ENCODE measurements around the gene NSUN5. TPM values are rescaled to one million over a fixed set of nuclear protein-coding genes. Genes with fewer than 3 reads are reported as not detected.
"Not testable (repeated sequence)": the region's sequence is repeated elsewhere in the genome, so short reads cannot be mapped to it uniquely, and the experiment has no call there.

The NSUN5 gene
- total RNA-seq, 2 experiments from 2014 or later: 66.7 to 67.7 TPM

DNA sequence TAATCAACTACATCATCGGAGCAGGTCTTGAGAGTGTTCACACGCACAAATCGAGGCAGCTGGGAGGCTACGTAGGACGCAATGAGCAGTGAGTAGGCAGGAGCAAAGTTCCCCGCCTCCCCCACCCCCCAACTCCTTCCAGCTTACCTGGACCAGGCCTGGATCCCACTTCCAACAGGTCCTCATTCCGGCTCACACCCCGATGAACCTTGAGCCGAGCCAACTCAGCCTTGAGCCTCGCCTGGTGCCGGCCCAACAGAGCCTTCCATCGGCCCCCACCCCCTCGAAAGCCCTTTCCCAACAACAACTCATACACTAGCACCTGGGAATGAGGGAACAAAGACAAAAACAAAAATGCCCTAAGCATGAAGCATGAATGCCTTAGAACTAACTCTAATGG, 1.2 kb downstream of the NSUN5 start:
- CTCF ChIA-PET (ENCODE audit: unreplicated experiment): no interaction called here
- POLR2A ChIA-PET: no interaction called here

GRCh38 chr7:73304612-73305387, 3.8 kb downstream of the NSUN5 start:
- H3K4me1 ChIP-seq (ENCODE audit: insufficient read depth, low read length, poor library complexity, severe bottlenecking): peaks cover 17% of the 10 kb centered on the region
- H3K27ac ChIP-seq (ENCODE audit: low read depth, low read length, poor library complexity, severe bottlenecking); intact Hi-C loops (cut with micrococcal nuclease; ENCODE audit: unreplicated experiment); DNase-seq (ENCODE audit: low spot score); BruUV-seq (replicated peaks); POLR2A ChIA-PET; H4K20me1 ChIP-seq (ENCODE audit: insufficient read depth, low read length); H3K4me3 ChIP-seq (ENCODE audit: low read depth, low read length, poor library complexity, severe bottlenecking); H3K9me3 ChIP-seq (ENCODE audit: low read length); H2AFZ ChIP-seq (ENCODE audit: low read length); H3K9me2 ChIP-seq (ENCODE audit: insufficient read depth, low read length); H3K4me2 ChIP-seq (ENCODE audit: low read length); CTCF ChIA-PET (ENCODE audit: unreplicated experiment): not testable (repeated sequence)
- H3K36me3 ChIP-seq (ENCODE audit: insufficient read depth, low read length): peaks cover 42% of the 10 kb centered on the region
- peaks cover 23% of the 10 kb centered on the region for H3K79me2 ChIP-seq (ENCODE audit: insufficient read depth, low read depth, low read length)
- TF ChIP-seq, protein P1, sequence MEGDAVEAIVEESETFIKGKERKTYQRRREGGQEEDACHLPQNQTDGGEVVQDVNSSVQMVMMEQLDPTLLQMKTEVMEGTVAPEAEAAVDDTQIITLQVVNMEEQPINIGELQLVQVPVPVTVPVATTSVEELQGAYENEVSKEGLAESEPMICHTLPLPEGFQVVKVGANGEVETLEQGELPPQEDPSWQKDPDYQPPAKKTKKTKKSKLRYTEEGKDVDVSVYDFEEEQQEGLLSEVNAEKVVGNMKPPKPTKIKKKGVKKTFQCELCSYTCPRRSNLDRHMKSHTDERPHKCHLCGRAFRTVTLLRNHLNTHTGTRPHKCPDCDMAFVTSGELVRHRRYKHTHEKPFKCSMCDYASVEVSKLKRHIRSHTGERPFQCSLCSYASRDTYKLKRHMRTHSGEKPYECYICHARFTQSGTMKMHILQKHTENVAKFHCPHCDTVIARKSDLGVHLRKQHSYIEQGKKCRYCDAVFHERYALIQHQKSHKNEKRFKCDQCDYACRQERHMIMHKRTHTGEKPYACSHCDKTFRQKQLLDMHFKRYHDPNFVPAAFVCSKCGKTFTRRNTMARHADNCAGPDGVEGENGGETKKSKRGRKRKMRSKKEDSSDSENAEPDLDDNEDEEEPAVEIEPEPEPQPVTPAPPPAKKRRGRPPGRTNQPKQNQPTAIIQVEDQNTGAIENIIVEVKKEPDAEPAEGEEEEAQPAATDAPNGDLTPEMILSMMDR (conservative IDR thresholded peaks at IDR 0.05; ENCODE audit: low read length): 0 out of 2 replicates have a peak, but pooled peaks have one; percentile 24

More for the DNA sequence above, 1.2 kb downstream of the NSUN5 start:
- intact Hi-C loops (cut with micrococcal nuclease; ENCODE audit: unreplicated experiment): no loop called here
- Histone ChIP-seq H3K79me2 (ENCODE audit: insufficient read depth, low read depth, low read length) (peaks cover 23% of the 10 kb centered on the region), H3K4me3 (ENCODE audit: low read depth, low read length, poor library complexity, severe bottlenecking) (peak overlapping the region; percentile 88), H3K4me1 (ENCODE audit: insufficient read depth, low read length, poor library complexity, severe bottlenecking) (peaks cover 17% of the 10 kb centered on the region), H3K4me2 (ENCODE audit: low read length) (peak overlapping the region; percentile 72), H3K9me3 (ENCODE audit: low read length) (no peaks in the 10 kb centered on the region), H4K20me1 (ENCODE audit: insufficient read depth, low read length) (0 out of 2 replicates have a peak, but pooled peaks cover 4% of the 10 kb centered on the region), H2AFZ (ENCODE audit: low read length) (no peak overlapping the region), H3K36me3 (ENCODE audit: insufficient read depth, low read length) (peaks cover 42% of the 10 kb centered on the region), H3K9me2 (ENCODE audit: insufficient read depth, low read length) (no peaks in the 10 kb centered on the region), H3K27ac (ENCODE audit: low read depth, low read length, poor library complexity, severe bottlenecking) (no peak overlapping the region)
- TF ChIP-seq, protein P1 (conservative IDR thresholded peaks at IDR 0.05; ENCODE audit: low read length): no peak
- TF ChIP-seq EZH2phosphoT487 (IDR thresholded peaks at IDR 0.05; ENCODE audit: borderline replicate concordance, low read depth, low read length): no peak
- BruUV-seq (replicated peaks): no TSS peak
- no peak for DNase-seq (ENCODE audit: low spot score)

DNA sequence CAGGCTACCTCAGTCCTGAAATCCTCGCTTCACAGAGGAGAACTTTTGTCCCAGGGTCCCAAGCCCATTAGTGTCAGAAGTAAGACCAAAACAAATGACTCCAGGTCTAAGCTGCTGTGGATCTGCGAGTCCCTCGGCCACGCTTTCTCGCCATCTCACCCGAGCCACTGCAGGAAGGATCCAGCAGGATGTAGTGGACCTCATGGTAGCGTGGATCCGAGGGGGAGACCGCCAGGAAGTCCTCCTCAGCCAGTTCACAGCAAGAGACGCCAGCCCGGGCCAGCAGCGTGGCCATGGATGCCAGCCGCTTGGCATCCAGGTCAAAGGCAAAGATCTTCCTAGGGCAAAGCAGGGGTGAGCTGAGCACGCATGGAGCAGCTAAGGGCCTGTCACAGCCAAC, 4.6 kb downstream of the NSUN5 start:
- POLR2A ChIA-PET: no interaction called here

More for the DNA sequence above, 4.6 kb downstream of the NSUN5 start:
- no peak for DNase-seq (ENCODE audit: low spot score)
- intact Hi-C loops (cut with micrococcal nuclease; ENCODE audit: unreplicated experiment): no loop called here
- H3K9me2 ChIP-seq (ENCODE audit: insufficient read depth, low read length): no peaks in the 10 kb centered on the region
- H3K4me2 ChIP-seq (ENCODE audit: low read length): no peak overlapping the region
- no peak overlapping the region for H3K4me3 ChIP-seq (ENCODE audit: low read depth, low read length, poor library complexity, severe bottlenecking)
- H2AFZ ChIP-seq (ENCODE audit: low read length): no peak overlapping the region
- H3K27ac ChIP-seq (ENCODE audit: low read depth, low read length, poor library complexity, severe bottlenecking): no peak overlapping the region
- CTCF ChIA-PET (ENCODE audit: unreplicated experiment): no interaction called here
- peaks cover 23% of the 10 kb centered on the region for H3K79me2 ChIP-seq (ENCODE audit: insufficient read depth, low read depth, low read length)
- peaks cover 14% of the 10 kb centered on the region for H3K4me1 ChIP-seq (ENCODE audit: insufficient read depth, low read length, poor library complexity, severe bottlenecking)
- TF ChIP-seq EZH2phosphoT487 (IDR thresholded peaks at IDR 0.05; ENCODE audit: borderline replicate concordance, low read depth, low read length): no peak
- TF ChIP-seq, protein P1 (conservative IDR thresholded peaks at IDR 0.05; ENCODE audit: low read length): no peak
- no peaks in the 10 kb centered on the region for H3K9me3 ChIP-seq (ENCODE audit: low read length)
- 0 out of 2 replicates have a peak, but pooled peaks cover 4% of the 10 kb centered on the region for H4K20me1 ChIP-seq (ENCODE audit: insufficient read depth, low read length)
- H3K36me3 ChIP-seq (ENCODE audit: insufficient read depth, low read length): peaks cover 42% of the 10 kb centered on the region
- BruUV-seq (replicated peaks): no TSS peak
